Activated CD8-positive, alpha-beta memory T cell treated with anti-CD3 and anti-CD28 coated beads, Interleukin-2, amount 50 U/mL, for 4 hours (primary cell): ENCODE results near the gene HSD3B7.

Source experiments
- DNase-seq: peaks from one replicate; pipeline ENCODE4 v3.0.0-alpha.2; 2020

HSD3B7 gene

DNA sequence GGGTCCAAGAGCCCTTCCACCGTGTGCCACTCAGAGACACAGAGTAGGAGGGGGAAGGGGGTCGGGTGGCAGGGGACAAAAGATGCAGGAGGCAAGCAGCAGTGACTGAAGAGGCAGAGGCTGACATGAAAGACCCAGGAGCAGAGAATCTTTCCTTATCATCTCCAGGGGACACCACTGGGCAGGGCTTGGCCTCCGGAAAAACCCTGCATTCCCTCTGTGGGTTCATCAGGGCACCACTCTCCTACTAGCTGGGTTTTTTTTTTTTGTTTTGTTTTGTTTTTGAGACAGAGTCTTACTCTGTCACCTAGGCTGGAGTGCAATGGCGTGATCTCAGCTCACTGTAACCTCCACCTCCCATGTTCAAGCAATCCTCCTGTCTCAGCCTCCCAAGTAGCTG lies 46.3 kb downstream of the HSD3B7 start:
- DNase-seq, result no peak

DNA sequence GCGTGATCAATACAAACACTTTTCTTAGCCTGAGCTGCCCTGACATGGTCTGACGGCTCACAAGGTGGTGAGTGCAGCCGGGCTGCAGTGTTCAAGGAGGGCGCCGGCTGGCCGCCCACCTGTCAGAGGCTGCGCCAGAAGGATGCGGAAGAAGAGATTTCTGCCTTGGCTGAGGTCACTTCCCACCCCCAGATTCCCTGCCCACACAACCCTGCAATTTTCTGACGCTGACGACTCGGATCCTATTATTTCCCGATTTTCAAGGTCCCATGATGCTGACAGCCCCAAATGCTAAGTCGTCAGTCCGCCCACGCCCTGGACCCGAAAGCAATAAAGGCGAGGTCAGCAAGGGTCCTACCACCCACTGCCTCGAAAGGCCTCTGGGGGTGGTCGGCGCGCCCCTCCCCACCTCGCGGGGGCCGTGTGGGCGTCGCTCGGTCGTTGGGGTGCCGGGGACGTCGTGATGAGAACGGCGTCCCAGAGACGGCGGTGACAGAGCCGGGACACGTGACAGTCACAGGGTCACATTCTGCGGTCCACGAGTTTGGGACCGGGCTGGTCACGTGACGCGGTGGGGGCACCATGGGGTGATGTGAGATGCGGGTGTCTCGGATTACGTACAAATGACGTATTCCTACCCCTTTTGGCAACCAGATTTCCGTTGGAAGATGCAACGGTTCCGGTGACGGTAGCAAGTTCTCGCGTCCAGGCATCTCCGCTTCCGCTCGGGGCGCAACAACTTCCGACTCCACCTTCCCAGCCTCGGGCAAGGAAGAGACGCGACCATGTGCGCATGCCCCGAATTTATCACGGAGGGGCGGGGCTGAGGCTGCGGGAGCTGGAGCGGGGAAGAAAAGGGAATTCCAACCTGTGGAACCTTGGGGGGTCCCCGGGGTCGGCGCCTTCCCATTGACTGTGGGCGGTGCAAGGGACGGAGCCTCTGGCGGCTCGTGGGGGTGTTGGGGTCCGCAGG lies 48.0 kb downstream of the HSD3B7 start, which contains the start of gene STX4:
Gene STX4 (plus strand): TSS at position 823 of the 973 bp plus-strand sequence. CDS start 248 bp downstream, outside the sequence.
- peak; percentile 96 for DNase-seq

DNA sequence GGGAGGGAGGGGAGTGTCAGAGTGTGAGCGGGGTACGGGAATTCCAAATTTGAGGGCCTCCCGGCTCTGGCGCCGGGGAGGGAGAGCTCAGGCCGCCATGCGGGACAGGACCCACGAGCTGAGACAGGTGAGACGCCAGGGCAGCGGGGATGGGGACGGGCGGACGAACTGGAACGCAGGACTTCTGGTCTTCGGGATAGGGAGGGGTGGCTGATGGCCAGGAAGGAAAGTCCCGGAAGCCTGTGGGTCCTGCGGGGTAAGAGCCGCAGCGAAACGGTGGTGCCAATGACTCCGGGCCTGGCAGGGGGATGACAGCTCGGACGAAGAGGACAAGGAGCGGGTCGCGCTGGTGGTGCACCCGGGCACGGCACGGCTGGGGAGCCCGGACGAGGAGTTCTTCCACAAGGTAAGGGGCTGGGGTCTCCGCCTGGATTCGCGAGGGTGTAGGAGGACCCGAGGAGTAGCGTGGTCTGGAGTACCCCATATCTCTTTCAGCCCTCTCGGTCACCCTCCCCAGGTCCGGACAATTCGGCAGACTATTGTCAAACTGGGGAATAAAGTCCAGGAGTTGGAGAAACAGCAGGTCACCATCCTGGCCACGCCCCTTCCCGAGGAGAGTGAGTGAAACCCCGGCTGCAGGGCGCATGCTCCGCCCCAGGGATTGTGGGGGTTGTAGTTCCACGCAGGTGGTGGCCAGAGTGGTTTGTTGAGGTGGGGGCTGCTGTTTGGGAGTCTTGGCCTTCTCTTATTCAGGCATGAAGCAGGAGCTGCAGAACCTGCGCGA lies 48.9 kb downstream of the HSD3B7 start:
- DNase-seq, result peak; percentile 85

DNA sequence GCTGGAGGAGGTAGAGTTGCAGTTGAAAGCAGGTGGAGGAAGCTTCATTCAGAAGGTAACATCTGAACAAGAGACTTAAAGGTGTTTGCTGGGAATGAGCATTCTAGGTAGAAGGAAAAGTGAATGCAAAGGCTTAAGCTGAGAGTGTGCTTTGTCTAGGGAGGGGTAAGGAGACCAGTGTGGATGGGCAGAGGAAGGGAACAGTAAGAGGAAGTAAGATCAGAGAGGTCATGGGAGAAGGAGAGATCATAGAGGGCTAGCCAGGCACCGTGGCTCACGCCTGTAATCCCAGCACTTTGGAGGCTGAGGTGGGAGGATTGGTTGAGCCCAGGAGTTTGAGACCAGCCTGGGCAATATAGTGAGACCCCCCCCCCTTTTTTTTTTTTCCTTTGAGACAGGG lies 51.7 kb downstream of the HSD3B7 start:
- DNase-seq, result no peak
